ENCODE data around the gene APOL5.
"Not testable (repeated sequence)": the region's sequence is repeated elsewhere in the genome, so short reads cannot be mapped to it uniquely, and the experiment has no call there.

APOL5 gene

DNA sequence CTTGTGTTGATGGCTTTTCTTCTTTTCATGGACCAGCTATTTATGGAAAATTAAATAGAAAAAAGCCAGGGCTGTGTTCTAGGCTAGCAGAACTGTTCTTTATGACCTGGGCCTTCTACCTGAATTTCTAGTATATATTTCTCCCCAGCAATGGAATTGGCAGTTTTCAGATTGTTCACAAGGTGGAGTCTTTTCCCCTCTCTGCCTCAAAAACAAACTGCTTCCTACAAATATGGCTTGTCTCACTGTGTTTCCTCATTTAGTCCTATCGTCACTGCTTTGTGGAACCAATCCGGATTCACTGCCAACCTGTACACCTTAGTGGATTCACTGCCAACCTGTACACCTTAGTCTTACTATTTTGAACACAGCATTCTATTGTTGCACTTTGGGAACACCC lies 5.0 kb upstream of the APOL5 start:
- DNase-seq, result no peak

DNA sequence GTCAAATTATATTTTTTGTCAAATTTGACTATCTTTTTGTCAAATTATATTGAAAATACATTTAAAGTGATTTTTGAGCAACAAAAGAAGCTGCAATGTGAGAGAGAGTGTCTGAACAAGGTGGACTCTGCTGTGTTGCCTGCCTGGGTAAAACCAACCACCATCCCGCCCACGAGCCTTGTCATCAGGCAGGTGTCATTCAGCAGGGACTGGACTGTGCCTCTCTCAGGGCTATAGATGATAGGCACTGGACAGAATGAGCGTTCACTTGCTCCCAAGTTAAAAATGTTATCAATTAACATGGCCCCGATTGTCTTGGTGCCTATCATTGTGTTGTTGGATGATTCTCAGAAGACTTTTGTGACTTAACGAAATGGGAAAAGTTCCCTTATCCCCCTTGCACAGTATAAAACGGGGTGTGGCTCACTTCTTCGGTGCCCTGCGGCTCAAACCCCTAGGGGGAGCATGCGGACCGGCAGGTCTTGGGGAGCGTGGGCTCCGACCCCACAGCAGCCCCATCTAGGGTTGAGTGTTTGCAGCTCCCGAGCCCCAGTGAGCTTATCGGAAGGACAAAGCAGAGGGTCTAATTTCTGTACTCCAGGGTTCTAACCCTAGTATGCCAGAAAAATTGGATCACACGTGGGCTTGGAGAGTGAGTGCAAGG lies 1.7 kb downstream of the APOL5 start:
- no peak for DNase-seq

DNA sequence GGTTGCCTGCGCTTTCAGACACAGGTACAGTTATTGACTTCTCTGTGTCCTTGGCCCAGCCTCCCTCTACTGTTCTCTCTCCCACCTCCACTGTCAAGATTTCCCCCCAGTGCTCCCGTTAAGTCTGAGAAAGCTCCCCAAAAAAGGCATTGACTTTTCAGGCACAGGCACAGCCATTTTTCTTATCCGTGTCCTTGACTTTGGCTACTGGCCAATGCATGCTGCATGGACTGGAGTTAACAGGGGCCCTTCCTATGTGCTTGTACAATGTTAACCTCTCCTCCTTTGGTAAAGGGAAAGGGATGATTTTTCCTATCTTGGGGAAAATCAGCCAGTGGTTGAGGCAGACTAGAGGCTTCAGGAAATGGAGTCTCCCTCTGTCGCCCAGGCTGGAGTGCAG lies 4.3 kb downstream of the APOL5 start:
- DNase-seq, result no peak

DNA sequence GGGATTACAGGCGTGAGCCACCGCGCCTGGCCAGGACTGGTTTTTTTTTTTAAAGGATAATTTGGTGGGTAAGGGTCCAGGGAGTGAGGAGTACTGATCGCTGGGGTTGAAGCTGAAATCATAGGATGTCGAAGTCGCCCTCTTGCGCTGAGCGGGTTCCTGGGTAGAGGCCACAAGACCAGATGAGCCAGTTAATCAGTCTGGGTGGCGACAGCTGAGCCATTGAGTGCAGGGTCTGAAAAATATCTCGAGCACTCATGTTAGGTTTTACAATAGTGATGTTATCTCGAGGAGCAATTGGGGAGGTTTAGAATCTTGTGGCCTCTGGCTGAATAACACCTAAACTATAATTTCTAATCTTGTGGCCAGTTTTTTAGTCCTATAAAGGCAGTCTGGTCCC lies 7.8 kb downstream of the APOL5 start:
- no peak for DNase-seq

DNA sequence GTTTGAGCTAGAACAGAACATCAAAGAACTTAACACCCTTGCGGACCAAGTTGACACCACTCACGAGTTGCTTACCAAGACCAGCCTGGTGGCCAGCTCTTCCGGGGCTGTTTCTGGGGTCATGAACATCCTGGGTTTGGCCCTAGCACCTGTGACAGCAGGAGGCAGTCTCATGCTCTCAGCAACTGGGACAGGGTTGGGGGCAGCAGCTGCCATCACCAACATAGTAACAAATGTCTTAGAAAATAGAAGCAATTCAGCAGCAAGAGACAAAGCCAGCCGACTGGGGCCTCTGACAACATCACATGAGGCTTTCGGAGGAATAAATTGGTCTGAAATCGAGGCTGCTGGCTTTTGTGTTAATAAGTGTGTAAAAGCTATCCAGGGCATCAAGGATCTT lies 8.7 kb downstream of the APOL5 start:
- no peak for DNase-seq

DNA sequence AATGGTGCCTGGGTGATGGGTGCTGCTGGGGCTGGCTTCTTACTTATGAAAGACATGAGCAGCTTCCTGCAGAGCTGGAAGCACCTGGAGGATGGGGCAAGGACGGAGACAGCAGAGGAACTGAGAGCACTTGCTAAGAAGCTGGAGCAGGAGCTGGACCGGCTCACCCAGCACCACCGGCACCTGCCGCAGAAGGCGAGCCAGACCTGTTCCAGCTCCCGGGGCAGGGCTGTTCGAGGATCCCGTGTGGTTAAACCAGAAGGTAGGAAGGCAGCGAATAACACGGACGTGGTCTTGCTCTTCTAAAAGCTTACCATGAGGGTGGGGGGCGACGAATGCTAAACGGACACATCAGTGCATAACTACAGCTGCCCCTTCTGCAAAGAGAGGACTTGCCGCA lies 9.3 kb downstream of the APOL5 start:
- no peak for DNase-seq

DNA sequence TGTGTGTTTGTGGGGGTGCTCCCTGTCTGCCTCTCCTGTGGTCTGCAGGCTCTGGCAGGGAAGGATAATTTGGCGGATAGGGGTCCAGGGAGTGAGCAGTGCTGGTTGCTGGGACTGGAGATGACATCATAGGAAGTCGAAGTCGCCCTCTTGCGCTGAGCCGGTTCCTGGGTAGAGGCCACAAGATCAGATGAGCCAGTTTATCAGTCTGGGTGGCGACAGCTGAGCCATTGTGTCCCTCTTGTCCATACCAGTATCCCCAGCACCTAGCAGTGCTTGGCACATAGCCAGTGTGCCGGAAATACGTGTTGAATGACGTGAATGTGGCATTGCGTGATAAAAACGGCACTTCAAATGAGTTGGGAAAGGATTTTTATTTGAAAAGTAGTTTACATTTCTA lies 9.8 kb downstream of the APOL5 start:
- no peak for DNase-seq

DNA sequence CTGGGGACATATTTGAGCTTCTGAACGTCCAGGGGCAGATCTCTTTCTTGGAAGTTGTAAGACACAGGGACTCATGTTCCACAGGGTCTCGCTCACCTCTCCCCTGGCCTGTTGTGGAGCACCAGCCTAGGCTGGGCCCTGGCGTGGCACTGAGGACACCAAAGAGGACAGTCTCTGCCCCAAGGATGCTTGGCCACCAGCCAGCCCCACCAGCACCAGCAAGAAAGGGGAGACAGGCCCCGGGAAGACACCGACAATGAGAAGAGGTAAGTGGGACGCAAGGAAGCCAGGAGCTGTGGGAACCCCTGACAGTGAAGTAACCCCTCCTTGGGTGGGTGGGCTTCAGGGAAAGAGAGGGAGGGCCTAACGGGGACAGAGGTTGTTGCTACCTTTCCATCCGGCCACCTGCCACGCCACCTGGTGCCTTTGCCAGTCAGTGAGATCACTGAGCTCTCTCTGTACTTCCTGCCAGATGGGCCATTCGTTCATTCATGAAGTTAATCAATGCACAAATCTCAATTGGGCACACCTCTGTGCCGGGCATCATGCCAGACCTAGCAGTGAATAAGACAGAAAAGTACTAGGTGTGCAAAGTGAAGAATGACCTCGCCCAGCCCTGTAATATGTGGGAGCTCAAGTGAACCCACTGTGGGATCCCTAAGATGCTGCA lies 11.1 kb downstream of the APOL5 start:
- no peak for DNase-seq

DNA sequence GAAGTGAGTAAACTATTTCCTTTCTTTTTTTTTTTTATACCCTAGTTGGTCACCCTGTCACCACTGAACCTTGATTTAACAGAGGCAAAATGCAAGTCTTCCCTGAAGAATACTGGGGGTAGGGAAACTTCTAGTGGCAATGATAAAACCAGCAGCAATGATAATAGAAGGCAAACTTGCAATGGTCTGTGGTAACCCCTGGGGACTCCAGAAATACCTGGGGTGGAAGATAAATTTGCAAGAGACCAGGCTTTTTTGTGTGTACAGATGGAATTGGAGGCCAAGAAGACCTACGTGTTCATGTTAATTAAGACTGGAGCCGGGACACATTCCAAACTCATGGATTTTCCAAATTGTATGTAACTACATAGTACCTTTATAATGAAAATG lies 11.6 kb downstream of the APOL5 start:
- DNase-seq, result no peak

DNA sequence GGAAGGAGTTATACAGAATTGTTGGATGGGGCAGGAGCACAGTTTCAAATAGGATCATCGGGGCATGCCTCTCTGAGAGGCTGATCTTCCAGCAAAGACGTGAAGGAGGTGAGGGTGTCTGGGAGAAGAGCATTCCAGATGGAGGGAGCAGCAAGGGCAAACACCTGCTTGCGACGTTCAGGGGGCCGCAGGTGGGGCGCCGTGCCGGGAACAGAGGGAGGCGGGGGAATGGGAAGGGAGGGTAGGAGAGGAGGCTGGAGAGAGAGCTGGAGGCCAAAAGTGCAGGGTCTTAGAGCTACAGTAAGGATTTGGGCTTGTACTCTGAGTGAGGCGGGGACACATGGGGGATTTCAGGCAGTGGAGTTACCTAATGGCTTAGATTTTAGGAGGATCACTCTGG lies 13.6 kb downstream of the APOL5 start:
- no peak for DNase-seq

DNA sequence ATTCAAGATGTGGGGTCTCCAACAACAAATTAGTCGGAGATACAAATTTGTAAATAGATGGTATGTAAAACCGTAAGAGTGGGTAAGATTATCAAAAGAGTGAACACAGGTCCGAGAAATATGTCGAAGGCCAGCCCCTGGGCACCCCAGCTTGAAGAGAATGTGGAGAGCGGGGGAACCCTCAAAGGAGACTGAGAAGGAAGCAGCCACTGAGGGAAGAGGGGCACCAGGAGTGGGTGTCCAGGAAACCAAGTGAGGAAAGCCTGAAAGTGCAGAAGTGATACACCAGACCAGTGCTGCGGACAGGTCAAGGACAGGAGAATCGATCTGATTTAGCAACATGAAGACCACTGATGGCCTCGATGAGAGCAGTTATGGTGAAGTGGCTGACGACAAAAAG lies 14.4 kb downstream of the APOL5 start:
- no peak for DNase-seq

DNA sequence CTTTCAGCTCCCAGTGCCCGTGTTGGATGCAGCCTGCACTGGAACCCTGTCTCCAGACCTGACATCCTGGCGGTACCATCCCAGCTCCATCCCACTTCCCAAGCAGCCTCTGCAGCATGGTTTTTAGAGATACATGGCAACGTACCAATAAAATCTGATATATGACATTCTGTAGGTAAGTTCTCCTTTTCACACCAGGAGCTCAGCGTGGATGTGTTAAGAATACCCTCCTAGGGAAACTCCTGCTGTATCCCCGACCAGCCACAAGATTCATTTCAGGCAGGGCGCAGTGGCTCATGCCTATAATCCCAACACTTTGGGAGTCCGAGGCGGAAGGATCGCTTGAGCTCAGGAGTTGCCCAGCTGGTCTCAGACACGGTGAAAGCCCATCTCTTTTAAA lies 15.4 kb downstream of the APOL5 start:
- no peak for DNase-seq

DNA sequence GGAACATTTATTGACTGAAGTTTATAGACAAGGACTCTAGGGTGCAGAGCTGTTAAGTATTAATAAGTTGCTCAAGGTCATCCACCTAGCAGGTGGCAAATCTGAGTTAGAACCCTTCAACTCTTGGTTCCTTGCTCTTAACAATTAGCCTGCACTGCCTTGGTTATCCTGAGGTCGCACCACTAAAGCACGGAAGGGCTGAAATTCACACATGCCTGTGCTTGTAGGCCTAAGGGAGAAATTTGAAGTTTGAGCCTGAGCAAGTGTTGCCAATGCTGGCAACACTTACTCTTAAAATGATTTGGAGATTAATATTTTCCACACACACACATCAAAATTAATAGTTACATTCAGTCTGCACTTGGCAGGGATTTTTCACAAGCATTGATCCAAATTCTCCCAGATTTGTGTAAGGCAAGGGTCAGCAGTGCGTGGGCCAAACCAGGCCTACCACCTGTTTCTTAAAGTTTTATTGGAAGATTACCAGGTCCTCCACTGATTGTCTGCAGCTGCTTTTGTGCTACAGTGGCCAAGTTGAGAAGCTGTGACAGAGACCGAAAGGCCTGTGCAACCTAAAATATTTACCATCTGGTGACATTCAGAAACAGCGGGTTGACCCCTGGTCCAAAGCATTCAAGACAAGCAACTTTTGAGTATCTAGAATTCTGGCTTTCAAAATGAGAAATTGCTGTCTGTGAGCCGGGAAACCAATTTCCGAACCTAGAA lies 16.3 kb downstream of the APOL5 start:
- DNase-seq, result no peak

DNA sequence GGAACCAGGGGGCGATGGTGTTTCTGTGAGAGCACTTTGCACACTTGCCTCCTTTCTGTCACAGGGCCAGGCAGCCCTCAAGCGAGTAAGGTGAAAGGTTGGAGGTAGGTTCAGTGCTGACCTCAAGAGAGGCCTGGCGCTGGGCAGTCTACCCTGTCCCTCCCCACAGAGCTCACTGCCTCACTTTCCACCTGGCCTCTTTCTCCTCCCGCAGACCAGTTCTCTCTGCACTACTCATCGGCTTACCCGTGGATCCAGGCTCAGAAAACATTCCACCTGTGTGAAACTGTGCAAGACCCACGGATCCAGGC lies 16.8 kb downstream of the APOL5 start:
- DNase-seq, result no peak

DNA sequence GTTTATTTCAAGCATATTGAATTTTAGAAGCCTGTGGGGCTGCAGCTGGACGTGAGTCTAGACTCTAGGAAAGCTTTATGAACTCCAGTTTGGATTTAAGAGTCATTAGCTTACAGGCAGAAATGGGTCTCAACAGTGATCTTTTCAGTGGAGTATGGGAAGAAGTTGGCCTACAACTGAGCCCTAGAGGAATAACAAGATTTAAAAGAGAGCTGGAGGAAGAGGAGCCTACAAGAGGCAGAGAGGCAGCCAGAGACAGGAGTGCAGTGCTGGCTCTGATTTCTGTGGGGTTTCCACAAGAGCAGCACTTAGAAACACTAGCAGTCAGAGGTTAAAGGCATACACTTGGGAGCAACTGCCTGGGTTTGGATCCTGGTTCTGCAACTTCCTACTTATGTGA lies 17.9 kb downstream of the APOL5 start:
- DNase-seq, result no peak

DNA sequence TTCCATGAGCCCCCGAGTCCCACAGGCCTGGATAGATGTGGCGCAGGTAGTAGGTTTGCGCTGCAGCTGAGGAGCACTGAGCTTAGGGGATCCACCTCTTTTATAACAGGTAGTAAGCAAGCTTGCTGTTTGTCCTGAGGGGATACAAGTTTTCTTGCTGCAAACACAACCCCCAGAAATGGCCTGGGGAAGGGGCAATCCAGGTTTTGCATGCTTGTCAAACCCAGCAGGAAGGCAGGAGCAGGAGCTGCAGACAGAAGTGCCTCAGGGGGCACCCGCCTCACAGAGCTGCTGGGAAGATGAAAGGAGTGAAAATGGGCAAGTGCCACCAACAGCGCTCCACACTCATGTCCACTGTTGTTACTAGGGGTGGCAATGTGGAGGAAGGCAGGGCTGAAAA lies 18.5 kb downstream of the APOL5 start:
- no peak for DNase-seq

DNA sequence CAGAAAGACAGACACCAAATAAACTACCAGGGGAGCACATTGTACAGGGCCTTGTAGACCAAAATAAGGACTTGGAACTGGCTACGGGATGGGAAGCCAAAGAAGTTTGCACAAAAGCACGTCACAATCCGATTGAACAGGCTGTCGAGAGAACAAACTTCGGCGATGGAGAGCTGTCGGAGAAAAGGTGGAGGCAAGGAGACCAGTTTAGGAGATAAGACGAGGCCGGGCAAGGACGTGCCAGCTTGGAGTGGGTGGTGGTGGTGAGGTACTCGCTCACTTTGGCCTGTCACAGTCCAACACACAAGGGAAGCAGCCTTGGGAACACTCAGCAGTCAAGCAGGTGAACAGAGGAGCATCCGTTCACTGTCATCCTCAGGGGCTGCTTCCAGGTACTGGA lies 19.0 kb downstream of the APOL5 start:
- DNase-seq, result no peak

DNA sequence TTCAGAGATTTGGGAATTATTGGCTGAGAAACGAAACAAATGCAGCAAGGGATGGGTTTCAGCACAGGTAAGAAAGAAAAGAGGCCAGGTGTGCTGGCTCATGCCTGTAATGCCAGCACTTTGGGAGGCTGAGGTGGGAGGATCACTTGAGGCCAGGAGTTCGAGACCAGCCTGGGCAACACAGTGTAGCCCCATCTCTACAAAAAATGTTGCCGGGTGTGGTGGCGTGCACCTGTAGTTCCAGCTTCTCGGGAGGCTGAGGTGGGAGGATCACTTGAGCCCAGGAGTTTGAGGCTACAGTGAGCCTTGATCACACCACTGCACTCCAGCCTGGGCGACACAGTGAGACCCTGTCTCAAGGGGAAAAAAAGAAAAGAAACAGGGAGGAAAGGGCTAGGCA lies 20.2 kb downstream of the APOL5 start:
- not testable (repeated sequence) for DNase-seq

DNA sequence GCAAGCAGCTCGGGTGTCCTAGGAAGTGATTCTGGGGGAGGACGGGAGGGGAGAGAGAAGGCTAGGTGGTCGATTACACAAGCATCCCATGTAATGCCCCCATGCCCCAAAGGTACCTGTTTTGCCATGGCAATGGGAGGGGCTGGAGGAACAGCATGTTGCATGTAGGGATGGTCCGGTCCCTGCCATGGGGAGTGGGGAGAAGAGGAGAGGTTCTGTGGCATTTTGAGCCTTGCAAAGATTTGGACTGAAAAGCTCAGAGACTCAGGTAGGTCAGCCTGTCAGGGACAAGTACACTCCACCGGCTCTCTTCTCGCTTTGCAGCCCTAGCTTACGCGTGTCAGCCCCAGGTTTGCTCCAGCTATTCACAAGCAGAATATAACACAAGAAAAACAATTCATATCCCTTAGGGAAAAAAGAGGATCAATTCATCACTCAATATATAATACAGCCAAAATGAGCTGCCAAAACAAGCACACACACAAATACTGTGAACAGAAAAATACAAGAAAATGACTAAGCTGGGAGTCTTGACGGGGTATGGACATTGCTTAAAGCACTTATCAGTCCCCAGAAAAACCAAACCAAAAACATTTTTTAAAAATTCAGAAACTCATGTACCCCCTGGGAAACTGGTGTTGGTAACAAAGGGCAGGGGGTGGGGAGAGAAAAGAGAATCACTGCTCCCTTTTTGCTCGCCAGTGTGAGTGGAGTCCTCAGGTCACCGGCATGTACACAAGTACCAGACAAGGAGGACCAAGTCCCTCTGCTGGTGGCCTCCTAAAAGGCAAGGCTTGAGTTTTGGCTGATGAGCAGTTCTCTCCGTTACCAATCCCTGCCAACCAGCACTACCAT lies 21.6 kb downstream of the APOL5 start:
- DNase-seq, result no peak

DNA sequence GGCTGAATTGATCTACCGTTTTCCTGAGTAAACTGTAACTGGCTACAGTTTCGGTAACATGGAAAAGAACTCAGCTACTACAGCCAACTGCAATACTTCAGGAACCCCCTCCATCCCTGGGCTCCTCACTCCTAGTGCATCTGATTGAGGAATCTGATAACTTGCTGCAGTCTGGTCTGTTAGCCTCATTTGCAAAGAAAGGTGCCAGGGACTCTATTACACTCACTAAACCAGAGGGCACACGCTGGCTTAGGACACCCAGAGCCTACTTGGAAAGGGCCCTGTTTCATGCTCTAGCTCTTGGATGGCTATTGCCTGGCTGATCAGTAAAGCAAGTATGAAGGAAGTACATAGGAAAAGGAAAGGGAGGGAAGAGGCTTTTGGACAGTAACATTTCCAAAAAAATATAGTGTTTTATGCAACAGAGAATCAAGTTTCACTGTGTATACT lies 22.3 kb downstream of the APOL5 start:
- DNase-seq, result no peak

DNA sequence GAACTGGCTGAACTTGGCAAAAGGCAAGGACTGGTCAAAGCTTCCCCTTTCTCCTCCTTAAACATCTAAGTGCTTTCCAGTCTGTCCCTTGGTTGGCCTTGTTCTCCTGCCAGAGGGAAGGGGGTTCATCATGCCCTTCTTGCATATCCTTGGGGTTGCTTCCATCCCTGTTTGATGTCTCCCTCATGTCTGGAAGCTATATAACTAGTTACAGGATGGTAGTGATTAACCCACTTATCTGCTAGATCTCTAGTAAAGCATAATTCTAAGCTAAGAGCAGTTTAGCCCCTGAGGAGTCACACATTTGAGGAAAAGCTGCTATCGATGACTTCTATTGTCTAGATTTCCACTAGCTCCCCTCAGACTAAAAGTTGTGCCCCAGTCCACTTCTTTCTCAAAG lies 22.9 kb downstream of the APOL5 start:
- no peak for DNase-seq

DNA sequence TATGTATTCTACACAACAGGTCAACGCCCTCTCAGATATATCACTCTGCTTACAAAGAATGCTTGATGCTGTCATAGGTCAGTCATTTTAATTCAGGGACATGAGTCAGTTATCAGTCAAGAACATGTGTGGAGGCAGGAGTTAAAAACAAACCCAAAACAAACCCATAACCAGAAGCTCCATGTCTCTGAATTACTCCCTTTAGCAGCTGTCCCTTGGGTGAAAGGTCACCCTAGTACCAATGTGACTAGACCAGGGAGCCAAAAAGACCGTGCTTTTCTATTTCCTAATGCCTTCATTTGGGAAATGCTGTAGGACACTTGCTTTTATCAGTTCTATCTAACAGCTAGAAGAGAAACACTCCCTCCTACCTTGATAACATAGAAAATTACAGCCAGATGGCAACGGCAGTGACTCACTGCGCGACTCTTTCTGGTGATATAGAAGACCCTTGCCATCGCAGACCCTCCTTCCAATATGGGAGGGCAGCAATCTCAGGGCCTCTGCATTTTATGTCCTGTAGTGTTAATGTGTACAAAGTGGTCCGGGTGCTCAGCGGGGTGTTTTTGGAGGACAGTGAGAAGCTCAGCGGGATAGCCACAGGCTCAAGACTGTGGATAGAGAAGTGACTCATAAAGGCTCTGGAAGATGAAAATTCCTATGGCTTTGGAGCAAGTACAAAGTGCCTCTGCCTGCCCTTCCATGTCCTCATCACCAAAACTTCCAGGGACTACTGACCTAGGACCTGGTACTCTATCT lies 24.8 kb downstream of the APOL5 start:
- DNase-seq, result no peak

DNA sequence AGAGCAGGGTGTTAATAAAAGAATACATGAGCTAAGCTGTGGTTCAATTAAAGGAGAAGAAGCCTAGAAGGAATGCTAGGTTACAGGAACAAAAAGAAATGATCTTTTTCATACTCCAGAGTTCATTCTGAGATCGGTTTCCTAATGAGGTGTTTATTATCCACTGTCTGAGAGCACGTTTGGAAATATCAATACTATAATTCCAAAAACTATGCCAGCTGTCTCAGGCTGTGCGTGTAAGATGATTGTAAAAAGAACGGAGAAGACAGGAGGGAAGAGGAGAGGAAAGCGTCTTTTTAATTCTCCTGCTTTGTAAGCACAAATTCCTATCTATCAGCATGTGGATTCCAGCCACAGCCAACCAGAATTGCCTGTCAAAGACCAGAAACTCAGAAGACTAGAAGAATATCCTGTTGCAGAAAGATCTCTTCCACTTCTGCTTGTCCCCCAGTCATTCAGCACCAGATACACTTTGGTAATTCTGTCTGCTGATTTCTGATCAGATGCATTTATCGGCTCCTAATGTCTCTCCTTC lies 25.7 kb downstream of the APOL5 start:
- DNase-seq, result no peak

Data from activated CD4-positive, alpha-beta T cell treated with anti-CD3 and anti-CD28 coated beads, Interleukin-2, amount 50 U/mL, for 16 hours (primary cell).